ENCODE data around the gene ASCC3.

Gene ASCC3

DNA sequence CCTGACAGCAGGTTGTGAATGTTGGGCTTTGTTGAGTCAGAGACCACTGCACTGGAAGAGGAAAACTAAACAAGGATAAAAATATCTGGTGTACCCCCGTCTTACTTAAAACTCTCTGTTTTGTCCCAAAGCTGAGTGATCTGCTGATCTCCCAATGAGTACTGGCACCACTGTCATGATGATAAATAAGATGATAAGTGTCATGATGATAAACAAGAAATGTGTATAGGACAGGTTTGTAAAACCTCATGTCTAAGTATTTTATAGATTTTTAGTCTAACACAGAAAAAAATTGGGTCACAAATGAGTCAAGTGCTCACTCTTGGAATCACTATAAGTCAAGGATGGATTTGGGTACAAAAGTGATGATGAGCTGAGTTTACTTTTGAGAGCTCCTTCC is 407.9 kb downstream of the ASCC3 start:
- no peaks in the 10 kb centered on the region for H3K79me2 ChIP-seq (ENCODE audit: insufficient read depth, low read length)
- no peak for DNase-seq
- TF ChIP-seq, protein P1, sequence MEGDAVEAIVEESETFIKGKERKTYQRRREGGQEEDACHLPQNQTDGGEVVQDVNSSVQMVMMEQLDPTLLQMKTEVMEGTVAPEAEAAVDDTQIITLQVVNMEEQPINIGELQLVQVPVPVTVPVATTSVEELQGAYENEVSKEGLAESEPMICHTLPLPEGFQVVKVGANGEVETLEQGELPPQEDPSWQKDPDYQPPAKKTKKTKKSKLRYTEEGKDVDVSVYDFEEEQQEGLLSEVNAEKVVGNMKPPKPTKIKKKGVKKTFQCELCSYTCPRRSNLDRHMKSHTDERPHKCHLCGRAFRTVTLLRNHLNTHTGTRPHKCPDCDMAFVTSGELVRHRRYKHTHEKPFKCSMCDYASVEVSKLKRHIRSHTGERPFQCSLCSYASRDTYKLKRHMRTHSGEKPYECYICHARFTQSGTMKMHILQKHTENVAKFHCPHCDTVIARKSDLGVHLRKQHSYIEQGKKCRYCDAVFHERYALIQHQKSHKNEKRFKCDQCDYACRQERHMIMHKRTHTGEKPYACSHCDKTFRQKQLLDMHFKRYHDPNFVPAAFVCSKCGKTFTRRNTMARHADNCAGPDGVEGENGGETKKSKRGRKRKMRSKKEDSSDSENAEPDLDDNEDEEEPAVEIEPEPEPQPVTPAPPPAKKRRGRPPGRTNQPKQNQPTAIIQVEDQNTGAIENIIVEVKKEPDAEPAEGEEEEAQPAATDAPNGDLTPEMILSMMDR (IDR thresholded peaks at IDR 0.05; ENCODE audit: borderline replicate concordance, extremely low read depth, low read length, poor library complexity, severe bottlenecking): no peak
- TF ChIP-seq EZH2 (IDR thresholded peaks at IDR 0.05; ENCODE audit: borderline replicate concordance, low read depth, low read length, severe bottlenecking): no peak
- H3K36me3 ChIP-seq (ENCODE audit: insufficient read depth, low read length): no peaks in the 10 kb centered on the region
- no peaks in the 10 kb centered on the region for H3K27me3 ChIP-seq (ENCODE audit: insufficient read depth, low read length, poor library complexity)
- no peaks in the 10 kb centered on the region for H3K9me3 ChIP-seq (ENCODE audit: insufficient read depth, low read length, severe bottlenecking)
- no peak; the same call in 2 of the 3 replicates for ATAC-seq (ENCODE audit: insufficient read depth, low read depth)
- peak overlapping the region; percentile 46 for H3K4me2 ChIP-seq (ENCODE audit: insufficient read depth, low read length)
- H2AFZ ChIP-seq (ENCODE audit: low read depth, low read length): peak overlapping the region; percentile 18; the same call in 1 of the 2 replicates
- H3K4me1 ChIP-seq (ENCODE audit: insufficient read depth, low read length): peaks cover 52% of the 10 kb centered on the region
- H3K4me3 ChIP-seq (ENCODE audit: low read depth in 1 of 2, low read length in 2 of 2): no peak overlapping the region; a peak in 1 of 4 replicates
- H3K9ac ChIP-seq (ENCODE audit: low read depth, low read length): peak overlapping the region; percentile 31; the same call in 1 of the 2 replicates
- no peaks in the 10 kb centered on the region for H4K20me1 ChIP-seq (ENCODE audit: insufficient read depth, low read length)
- peak overlapping the region; percentile 73 for H3K27ac ChIP-seq (ENCODE audit: low read length)

DNA sequence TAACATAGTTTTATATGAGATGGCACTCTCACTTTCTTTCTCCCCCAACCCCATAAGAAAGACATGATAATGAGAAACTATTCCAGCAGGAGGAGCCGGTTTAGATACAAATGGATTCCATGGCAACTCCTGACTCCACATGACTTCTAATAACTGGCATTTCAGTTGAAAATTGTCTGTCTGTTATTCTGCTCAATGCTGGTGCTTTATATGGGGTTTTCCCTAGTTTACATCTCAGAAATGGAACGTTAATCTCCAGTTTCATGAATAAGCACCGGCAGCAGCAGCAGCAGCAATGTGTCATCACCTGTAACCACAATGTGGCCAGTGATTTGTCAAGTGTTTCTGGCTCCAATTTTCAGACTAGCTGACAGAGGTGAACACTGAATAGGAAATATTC is 408.5 kb downstream of the ASCC3 start:
- no peak for TF ChIP-seq EZH2 (IDR thresholded peaks at IDR 0.05; ENCODE audit: borderline replicate concordance, low read depth, low read length, severe bottlenecking)
- TF ChIP-seq, protein P1 (IDR thresholded peaks at IDR 0.05; ENCODE audit: borderline replicate concordance, extremely low read depth, low read length, poor library complexity, severe bottlenecking): peak; percentile 33
- no peaks in the 10 kb centered on the region for H3K27me3 ChIP-seq (ENCODE audit: insufficient read depth, low read length, poor library complexity)
- peak overlapping the region; percentile 31 for H3K9ac ChIP-seq (ENCODE audit: low read depth, low read length)
- peak overlapping the region; percentile 73 for H3K27ac ChIP-seq (ENCODE audit: low read length)
- no peak overlapping the region for H2AFZ ChIP-seq (ENCODE audit: low read depth, low read length)
- DNase-seq (peak; percentile 56), ATAC-seq (ENCODE audit: insufficient read depth, low read depth) (peak; percentile 86)
- H4K20me1 ChIP-seq (ENCODE audit: insufficient read depth, low read length): no peaks in the 10 kb centered on the region
- H3K9me3 ChIP-seq (ENCODE audit: insufficient read depth, low read length, severe bottlenecking): no peaks in the 10 kb centered on the region
- H3K79me2 ChIP-seq (ENCODE audit: insufficient read depth, low read length): no peaks in the 10 kb centered on the region
- peaks cover 48% of the 10 kb centered on the region for H3K4me1 ChIP-seq (ENCODE audit: insufficient read depth, low read length)
- H3K4me2 ChIP-seq (ENCODE audit: insufficient read depth, low read length): peak overlapping the region; percentile 46
- H3K4me3 ChIP-seq (ENCODE audit: low read depth in 1 of 2, low read length in 2 of 2): peak overlapping the region in 1 of 2 experiments; percentile 9; a peak in 1 of 4 replicates
- H3K36me3 ChIP-seq (ENCODE audit: insufficient read depth, low read length): no peaks in the 10 kb centered on the region

GRCh38 chr6:100470422-100471120 is 410.6 kb downstream of the ASCC3 start:
- Histone ChIP-seq H3K9me3 (ENCODE audit: insufficient read depth, low read length, severe bottlenecking) (peaks cover 6% of the 10 kb centered on the region), H3K79me2 (ENCODE audit: insufficient read depth, low read length) (no peaks in the 10 kb centered on the region), H3K27ac (ENCODE audit: low read length) (peak overlapping the region; percentile 73), H4K20me1 (ENCODE audit: insufficient read depth, low read length) (no peaks in the 10 kb centered on the region), H3K9ac (ENCODE audit: low read depth, low read length) (no peak overlapping the region), H3K4me2 (ENCODE audit: insufficient read depth, low read length) (no peak overlapping the region), H2AFZ (ENCODE audit: low read depth, low read length) (no peak overlapping the region; the same call in 1 of the 2 replicates), H3K27me3 (ENCODE audit: insufficient read depth, low read length, poor library complexity) (no peaks in the 10 kb centered on the region), H3K4me1 (ENCODE audit: insufficient read depth, low read length) (peaks cover 39% of the 10 kb centered on the region), H3K4me3 (ENCODE audit: low read depth in 1 of 2, low read length in 2 of 2) (no peak overlapping the region), H3K36me3 (ENCODE audit: insufficient read depth, low read length) (no peaks in the 10 kb centered on the region)
- ATAC-seq (ENCODE audit: insufficient read depth, low read depth): no peak
- TF ChIP-seq, protein P1 (IDR thresholded peaks at IDR 0.05; ENCODE audit: borderline replicate concordance, extremely low read depth, low read length, poor library complexity, severe bottlenecking): no peak
- TF ChIP-seq EZH2 (IDR thresholded peaks at IDR 0.05; ENCODE audit: borderline replicate concordance, low read depth, low read length, severe bottlenecking): no peak
- DNase-seq: no peak
